Fibroblast of lung (primary cell): Measurements from ENCODE around the gene ID1. TPM values are rescaled to one million over a fixed set of nuclear protein-coding genes. Genes with fewer than 3 reads are reported as not detected.

ENCODE experiments used
- DNase-seq, 2 donors: peaks; one replicate each; pipeline versions ENCODE4 v3.0.0 to v3.0.0-alpha.2; 2010; ENCODE audit warnings: low read depth in 2 of 2
- H2AFZ ChIP-seq: 2 replicates; pipeline ENCODE4 v1.5.1; 2012; ENCODE audit warnings: low read length, control low read depth, inconsistent platforms
- H3K27ac ChIP-seq: 2 replicates; pipeline ENCODE4 v1.5.1; 2011; ENCODE audit warnings: low read length, control low read depth; ENCODE audit not compliant: insufficient read depth
- H3K27me3 ChIP-seq: 2 replicates; pipeline ENCODE4 v1.5.1; 2011; ENCODE audit warnings: mild to moderate bottlenecking, low read length; ENCODE audit not compliant: control insufficient read depth, insufficient read depth
- H3K36me3 ChIP-seq: 2 replicates; pipeline ENCODE4 v1.5.1; 2011; ENCODE audit warnings: low read length; ENCODE audit not compliant: control insufficient read depth, insufficient read depth
- H3K4me1 ChIP-seq: 2 replicates; pipeline ENCODE4 v1.5.1; 2011; ENCODE audit warnings: low read length; ENCODE audit not compliant: control insufficient read depth, insufficient read depth; ENCODE audit errors: extremely low read depth
- H3K4me2 ChIP-seq: 2 replicates; pipeline ENCODE4 v1.5.1; 2011; ENCODE audit warnings: low read length, control low read depth; ENCODE audit not compliant: insufficient read depth; ENCODE audit errors: extremely low read depth
- H3K4me3 ChIP-seq, 4 experiments: fragments of 200-600 bp in 1 of 4; sonication (generic) in 1 of 4; replicated peaks in 1 of 4; 2 replicates each; pipeline ENCODE4 v1.5.1; 2011 to 2016; ENCODE audit warnings: low read length in 4 of 4, low read depth in 3 of 4, mild to moderate bottlenecking in 3 of 4, control low read depth in 2 of 4, inconsistent platforms in 1 of 4, mixed read lengths in 1 of 4; ENCODE audit not compliant: insufficient read depth in 1 of 4; ENCODE audit errors: control extremely low read depth in 1 of 4
- H3K79me2 ChIP-seq: 2 replicates; pipeline ENCODE4 v1.5.1; 2012; ENCODE audit warnings: mild to moderate bottlenecking, low read length, inconsistent platforms; ENCODE audit not compliant: control insufficient read depth, insufficient read depth
- H3K9ac ChIP-seq: 2 replicates; pipeline ENCODE4 v1.5.1; 2011; ENCODE audit warnings: mild to moderate bottlenecking, low read length, control low read depth; ENCODE audit not compliant: insufficient read depth
- H3K9me3 ChIP-seq: 2 replicates; pipeline ENCODE4 v1.5.1; 2012; ENCODE audit warnings: low read depth, low read length; ENCODE audit not compliant: control insufficient read depth, insufficient read depth
- H4K20me1 ChIP-seq: 2 replicates; pipeline ENCODE4 v1.5.1; 2011; ENCODE audit warnings: low read length; ENCODE audit not compliant: control insufficient read depth, insufficient read depth; ENCODE audit errors: extremely low read depth
- EZH2 ChIP-seq: IDR thresholded peaks from 2 replicates; pipeline ENCODE4 v1.5.1; 2012; ENCODE audit warnings: low read length, control low read depth, mild to moderate bottlenecking; ENCODE audit errors: missing control alignments
- polyA minus RNA-seq: library from RNA; depleted of rRNA, polyadenylated mRNA; stranded (reverse); fragments of >200 nt; gene quantifications from 2 replicates; pipeline ENCODE4 v1.2.3, GENCODE V29; 2011; ENCODE audit warnings: low replicate concordance
- polyA plus RNA-seq, 2 donors: library from polyadenylated mRNA; depleted of rRNA in 1 of 2; stranded (reverse) in 1 of 2; unstranded in 1 of 2; fragments of >200 nt; gene quantifications; 2 replicates each; pipeline ENCODE4 v1.2.1, GENCODE V29; 2011 to 2012; ENCODE audit warnings: missing spikeins in 1 of 2
- total RNA-seq: library from RNA; depleted of rRNA; stranded (reverse); fragments of >200 nt; gene quantifications from 2 replicates; pipeline ENCODE4 v1.2.1, GENCODE V29; 2014
- TF ChIP-seq, protein P1 (sequence below), 2 donors: IDR thresholded peaks in 1 of 2; conservative IDR thresholded peaks in 1 of 2; 1 replicate in 1 of 2; 2 replicates in 1 of 2; pipeline ENCODE4 v1.5.1; 2011 to 2012; ENCODE audit warnings: low read length in 2 of 2, control low read depth in 1 of 2, inconsistent platforms in 1 of 2, low read depth in 1 of 2, mild to moderate bottlenecking in 1 of 2

ID1 gene, protein sequence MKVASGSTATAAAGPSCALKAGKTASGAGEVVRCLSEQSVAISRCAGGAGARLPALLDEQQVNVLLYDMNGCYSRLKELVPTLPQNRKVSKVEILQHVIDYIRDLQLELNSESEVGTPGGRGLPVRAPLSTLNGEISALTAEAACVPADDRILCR
- total RNA-seq (27.4 and 31.1 TPM in 2 replicates), polyA plus RNA-seq (14.5 and 62.4 TPM in 2 replicates), polyA minus RNA-seq (4.3 and 12.7 TPM in 2 replicates)
- polyA plus RNA-seq (2012) = 14.5 and 72.5 TPM in 2 replicates

DNA sequence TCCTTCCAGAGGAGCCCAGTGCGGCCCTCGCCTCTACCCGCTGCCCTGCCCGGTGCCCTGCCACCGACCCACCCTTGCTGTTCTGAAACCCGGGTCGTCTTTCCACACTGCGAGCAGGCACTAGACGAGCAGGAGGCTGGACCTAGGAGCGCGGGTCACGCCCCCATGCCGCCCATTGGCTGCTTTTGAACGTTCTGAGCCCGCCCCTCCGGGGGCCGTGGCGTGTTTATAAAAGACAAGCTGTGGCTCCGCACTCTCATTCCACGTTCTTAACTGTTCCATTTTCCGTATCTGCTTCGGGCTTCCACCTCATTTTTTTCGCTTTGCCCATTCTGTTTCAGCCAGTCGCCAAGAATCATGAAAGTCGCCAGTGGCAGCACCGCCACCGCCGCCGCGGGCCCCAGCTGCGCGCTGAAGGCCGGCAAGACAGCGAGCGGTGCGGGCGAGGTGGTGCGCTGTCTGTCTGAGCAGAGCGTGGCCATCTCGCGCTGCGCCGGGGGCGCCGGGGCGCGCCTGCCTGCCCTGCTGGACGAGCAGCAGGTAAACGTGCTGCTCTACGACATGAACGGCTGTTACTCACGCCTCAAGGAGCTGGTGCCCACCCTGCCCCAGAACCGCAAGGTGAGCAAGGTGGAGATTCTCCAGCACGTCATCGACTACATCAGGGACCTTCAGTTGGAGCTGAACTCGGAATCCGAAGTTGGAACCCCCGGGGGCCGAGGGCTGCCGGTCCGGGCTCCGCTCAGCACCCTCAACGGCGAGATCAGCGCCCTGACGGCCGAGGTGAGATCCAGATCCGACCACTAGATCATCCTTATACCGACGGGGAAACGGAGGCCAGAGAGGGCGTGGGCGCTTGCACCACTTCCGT is at the start of gene ID1:
ID1 (plus strand) TSS at position 259 of the 871 bp plus-strand sequence; CDS start at position 358, 99 bp downstream.
- no peaks in the 10 kb centered on the region for H3K9me3 ChIP-seq
- peak; percentile 93 to 96 for DNase-seq
- H3K36me3 ChIP-seq = no peaks in the 10 kb centered on the region
- H3K4me2 ChIP-seq = peak within 1 kb of the TSS; percentile 82
- peaks cover 20% of the 10 kb centered on the region for H3K79me2 ChIP-seq
- H3K4me1 ChIP-seq = peaks cover 21% of the 10 kb centered on the region
- peak within 1 kb of the TSS; percentile 98 for H3K27ac ChIP-seq
- H2AFZ ChIP-seq = no peak within 1 kb of the TSS
- no peak for TF ChIP-seq EZH2
- TF ChIP-seq, protein P1, sequence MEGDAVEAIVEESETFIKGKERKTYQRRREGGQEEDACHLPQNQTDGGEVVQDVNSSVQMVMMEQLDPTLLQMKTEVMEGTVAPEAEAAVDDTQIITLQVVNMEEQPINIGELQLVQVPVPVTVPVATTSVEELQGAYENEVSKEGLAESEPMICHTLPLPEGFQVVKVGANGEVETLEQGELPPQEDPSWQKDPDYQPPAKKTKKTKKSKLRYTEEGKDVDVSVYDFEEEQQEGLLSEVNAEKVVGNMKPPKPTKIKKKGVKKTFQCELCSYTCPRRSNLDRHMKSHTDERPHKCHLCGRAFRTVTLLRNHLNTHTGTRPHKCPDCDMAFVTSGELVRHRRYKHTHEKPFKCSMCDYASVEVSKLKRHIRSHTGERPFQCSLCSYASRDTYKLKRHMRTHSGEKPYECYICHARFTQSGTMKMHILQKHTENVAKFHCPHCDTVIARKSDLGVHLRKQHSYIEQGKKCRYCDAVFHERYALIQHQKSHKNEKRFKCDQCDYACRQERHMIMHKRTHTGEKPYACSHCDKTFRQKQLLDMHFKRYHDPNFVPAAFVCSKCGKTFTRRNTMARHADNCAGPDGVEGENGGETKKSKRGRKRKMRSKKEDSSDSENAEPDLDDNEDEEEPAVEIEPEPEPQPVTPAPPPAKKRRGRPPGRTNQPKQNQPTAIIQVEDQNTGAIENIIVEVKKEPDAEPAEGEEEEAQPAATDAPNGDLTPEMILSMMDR (conservative IDR thresholded peaks at IDR 0.05 in 1 of 2, IDR thresholded peaks at IDR 0.05 in 1 of 2; ENCODE audit: low read depth in 1 of 2, low read length in 2 of 2) = no peak
- H3K4me3 ChIP-seq = peak within 1 kb of the TSS; percentile 79 to 98 (median 87)
- H3K27me3 ChIP-seq = no peaks in the 10 kb centered on the region
- peak within 1 kb of the TSS; percentile 98 for H3K9ac ChIP-seq
- H4K20me1 ChIP-seq = no peaks in the 10 kb centered on the region

DNA sequence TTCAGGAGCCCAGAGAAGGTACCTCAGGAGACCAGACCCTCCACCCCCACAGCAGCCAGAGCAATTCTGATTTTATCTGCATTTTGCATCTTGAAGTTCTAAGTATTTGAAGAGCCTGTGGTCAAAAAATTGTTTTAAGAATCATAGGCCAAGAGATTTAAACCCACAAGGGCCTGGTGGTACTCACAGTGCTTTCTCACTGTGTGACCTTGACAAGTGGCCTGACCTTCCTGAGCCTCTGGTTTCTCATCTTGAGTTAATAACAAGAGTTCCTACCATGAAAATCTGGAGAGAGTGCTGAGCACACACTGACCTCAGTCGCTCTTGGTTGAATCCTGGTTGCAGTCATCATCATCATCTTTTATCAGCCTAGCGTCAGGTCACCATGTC is 45.4 kb upstream of the ID1 start:
- no peak overlapping the region for H3K9ac ChIP-seq
- no peak overlapping the region for H3K4me3 ChIP-seq
- H3K79me2 ChIP-seq = no peaks in the 10 kb centered on the region
- no peaks in the 10 kb centered on the region for H4K20me1 ChIP-seq
- H3K36me3 ChIP-seq = peaks cover 15% of the 10 kb centered on the region
- H2AFZ ChIP-seq = no peak overlapping the region
- TF ChIP-seq EZH2 = no peak
- TF ChIP-seq, protein P1 (conservative IDR thresholded peaks at IDR 0.05 in 1 of 2, IDR thresholded peaks at IDR 0.05 in 1 of 2; ENCODE audit: low read depth in 1 of 2, low read length in 2 of 2) = no peak
- peak in 1 of 2 donors; percentile 64 for DNase-seq
- peaks cover 32% of the 10 kb centered on the region for H3K4me1 ChIP-seq
- H3K4me2 ChIP-seq = no peak overlapping the region
- no peaks in the 10 kb centered on the region for H3K27me3 ChIP-seq
- peak overlapping the region; percentile 97 for H3K27ac ChIP-seq
- H3K9me3 ChIP-seq = no peaks in the 10 kb centered on the region

DNA sequence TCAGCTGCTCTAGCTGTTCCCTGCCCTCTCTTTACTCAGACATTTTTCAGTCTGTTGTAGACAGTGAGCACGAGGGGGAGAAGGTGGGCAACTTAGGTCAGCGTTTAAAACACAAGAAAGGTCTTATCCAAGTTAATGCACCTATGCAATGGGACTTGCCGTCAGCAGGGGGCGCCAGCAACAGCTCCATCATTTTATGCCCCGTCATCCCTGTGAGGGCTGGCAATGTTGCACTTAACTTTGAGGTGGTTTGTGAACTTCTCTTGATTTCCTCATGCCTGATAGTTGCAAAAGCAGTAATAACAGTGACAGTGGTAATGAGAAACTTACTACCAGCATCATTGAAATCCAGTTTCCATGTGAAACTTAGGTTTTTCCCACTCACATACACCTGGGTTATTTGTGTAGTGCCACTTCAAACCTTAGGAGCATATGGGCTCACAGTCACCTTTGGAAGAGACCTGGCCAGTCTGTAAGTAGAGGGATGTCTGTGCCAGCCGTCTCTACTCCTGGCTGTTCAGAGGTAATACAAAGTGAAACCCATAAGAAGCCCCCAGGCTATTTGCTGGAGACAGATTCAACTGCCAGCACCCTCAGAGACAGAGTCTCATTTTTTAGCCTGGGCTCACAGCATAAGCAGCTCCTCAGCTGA is 44.9 kb upstream of the ID1 start:
- peak; percentile 78 to 89 for DNase-seq
- Histone ChIP-seq H3K79me2 (no peaks in the 10 kb centered on the region), H3K9me3 (no peaks in the 10 kb centered on the region), H3K36me3 (peaks cover 12% of the 10 kb centered on the region), H2AFZ (no peak overlapping the region), H3K4me1 (peaks cover 32% of the 10 kb centered on the region), H3K9ac (peak overlapping the region; percentile 57), H3K27ac (peak overlapping the region; percentile 97), H3K4me3 (no peak overlapping the region), H4K20me1 (no peaks in the 10 kb centered on the region), H3K4me2 (no peak overlapping the region), H3K27me3 (no peaks in the 10 kb centered on the region)
- no peak for TF ChIP-seq EZH2
- TF ChIP-seq, protein P1 (conservative IDR thresholded peaks at IDR 0.05 in 1 of 2, IDR thresholded peaks at IDR 0.05 in 1 of 2; ENCODE audit: low read depth in 1 of 2, low read length in 2 of 2) = peak; percentile 82 to 95
